GM18519 (cell line): ENCODE measurements around the gene PANK2.

Source experiments
- ATAC-seq: cut with Tn5 transposase; IDR thresholded peaks from one replicate; pipeline ENCODE4 v1.9.1; 2021; ENCODE audit warnings: mild to moderate bottlenecking, moderate library complexity; ENCODE audit not compliant: unreplicated experiment, low FRiP score

Gene PANK2

DNA sequence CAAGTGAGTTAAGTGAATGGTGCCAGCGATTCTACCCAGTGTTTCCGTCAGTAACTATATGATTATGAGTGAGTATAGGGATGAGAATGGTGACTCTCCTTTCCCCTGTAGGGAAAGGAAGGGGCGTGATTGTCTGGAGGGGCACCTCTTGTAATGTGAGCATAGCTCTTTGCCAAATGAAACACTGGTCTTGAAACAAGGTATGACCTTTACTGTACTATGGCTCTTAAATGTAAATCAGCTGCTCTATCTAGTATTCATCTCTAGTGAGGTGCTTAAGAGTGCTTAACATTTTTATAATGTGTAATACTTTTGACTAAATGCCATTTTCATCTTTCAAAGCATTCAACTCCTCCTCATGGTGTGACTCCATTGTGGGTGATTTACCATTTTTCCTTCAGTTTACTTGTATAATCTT, 11.0 kb downstream of the PANK2 start:
- ATAC-seq = no peak

GRCh38 chr20:3901028-3901705, 12.0 kb downstream of the PANK2 start:
- no peak for ATAC-seq

DNA sequence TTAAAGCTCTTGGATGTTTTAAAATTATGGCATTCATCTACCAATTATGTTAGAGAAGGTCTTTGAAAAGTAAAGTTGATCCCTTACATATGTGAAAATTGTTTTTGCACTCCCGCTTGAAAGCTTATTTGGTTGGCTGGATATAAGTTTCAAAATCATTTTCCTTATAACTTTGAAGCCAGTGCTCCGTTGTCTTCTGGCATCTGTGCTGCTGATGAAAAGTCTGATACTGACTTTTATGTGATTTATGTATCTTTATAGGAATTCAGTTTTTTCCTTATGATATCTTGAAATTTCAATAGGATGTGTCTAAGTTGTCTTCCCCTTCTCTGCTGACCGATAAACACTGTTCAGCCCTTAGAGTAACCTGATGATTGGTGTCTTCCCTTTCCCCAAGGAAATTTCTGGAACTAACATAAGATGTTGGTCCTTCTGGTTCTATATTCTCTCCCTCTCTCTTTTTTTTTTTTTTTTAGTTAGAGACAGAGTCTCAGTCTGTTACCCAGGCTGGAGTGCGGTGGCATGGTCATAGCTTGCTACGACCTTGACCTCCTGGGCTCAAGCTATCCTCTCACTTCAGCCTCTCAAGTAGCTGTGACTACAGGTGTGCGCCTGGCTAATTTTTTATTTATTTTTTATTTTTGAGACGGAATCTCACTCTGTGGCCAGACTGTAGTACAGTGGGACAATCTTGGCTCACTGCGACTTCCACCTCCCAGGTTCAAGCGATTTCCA, 12.7 kb downstream of the PANK2 start:
- ATAC-seq = no peak

- no peak for ATAC-seq
These were observed 13.3 kb downstream of the PANK2 start for GRCh38 chr20:3902446-3902845.

GRCh38 chr20:3904224-3904623, 15.0 kb downstream of the PANK2 start:
- no peak for ATAC-seq

DNA sequence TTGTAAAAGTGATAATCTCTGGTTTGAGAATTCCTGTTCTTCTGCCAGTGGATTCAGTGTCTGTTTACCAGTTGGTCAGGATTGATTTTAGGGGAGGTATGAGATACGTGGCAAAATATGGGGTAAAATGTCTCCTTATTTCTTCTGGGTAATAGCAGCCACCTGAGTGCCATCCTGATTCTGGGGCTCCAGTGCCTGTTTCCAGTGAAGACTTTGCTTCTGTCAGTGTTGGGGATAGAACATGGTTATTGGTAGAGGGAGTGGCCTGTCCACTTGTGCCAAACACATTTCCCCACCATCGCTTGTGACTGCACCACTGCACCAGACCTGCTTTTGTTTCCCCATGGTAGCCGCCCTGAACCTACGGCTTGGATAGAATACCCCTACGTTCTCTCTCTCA, 15.7 kb downstream of the PANK2 start:
- ATAC-seq = no peak

GRCh38 chr20:3906744-3907721, 17.8 kb downstream of the PANK2 start:
- peak; percentile 66 for ATAC-seq

DNA sequence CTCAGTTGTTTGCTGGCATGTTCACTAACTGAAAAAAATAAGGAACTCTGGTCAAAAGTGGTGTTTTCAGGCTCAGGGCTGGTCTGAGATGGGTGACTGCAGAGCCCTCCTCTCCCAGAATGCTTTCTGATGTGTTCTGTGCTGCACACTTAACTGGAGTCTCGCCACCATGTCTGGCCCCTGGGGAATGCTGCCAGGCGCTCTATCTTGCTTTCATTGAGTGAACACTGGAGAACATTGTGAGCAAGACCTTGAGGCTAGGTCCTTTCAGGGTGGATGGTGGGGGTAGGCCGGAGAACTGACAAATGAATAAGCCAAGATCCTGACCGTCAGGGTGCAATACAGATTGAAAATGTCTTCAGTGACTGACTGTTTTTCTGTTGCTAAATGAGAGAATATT, 19.5 kb downstream of the PANK2 start:
- no peak for ATAC-seq

DNA sequence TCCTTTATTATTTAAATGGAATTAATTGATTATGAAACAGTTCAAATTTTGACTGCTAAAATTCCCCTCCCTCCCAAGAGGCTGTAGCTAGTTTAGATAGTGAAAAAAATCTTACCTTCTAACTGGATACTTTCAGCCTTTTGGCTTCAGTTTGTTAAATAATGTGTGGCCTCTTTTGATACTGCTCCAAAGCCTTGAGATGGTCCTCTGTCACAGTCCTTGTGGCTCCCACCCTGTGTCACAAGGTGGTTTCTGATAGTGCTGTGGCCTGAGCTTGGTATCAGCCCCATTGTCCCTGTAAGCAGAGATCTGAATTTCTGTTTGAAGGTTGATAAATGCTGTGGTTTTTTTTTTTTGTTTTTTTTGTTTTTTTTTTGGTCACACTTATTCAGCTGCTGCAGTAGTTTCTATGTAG, 20.8 kb downstream of the PANK2 start:
- ATAC-seq = no peak

DNA sequence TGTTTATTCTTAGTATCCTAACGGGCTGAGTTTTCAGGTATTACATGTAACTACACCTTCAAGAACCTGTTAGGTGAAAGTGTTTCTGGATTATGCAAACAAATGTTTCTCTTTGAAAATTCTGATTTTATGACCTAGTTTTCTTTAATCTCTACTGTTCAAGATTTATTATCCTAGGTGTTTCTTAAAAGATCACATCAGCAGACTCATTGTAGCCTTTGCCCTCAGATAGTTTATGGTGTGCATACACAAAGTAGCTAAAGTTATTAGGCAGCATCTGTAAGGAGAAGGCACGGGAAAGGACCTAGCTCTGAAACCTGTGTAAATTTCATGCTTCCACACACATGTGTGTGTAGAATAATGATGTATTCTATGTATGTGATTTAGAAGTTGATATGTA, 21.7 kb downstream of the PANK2 start:
- no peak for ATAC-seq

GRCh38 chr20:3911956-3912355, 22.8 kb downstream of the PANK2 start:
- ATAC-seq = no peak

GRCh38 chr20:3914446-3914845, 25.3 kb downstream of the PANK2 start:
- ATAC-seq = no peak

- no peak for ATAC-seq
These were observed 26.5 kb downstream of the PANK2 start for GRCh38 chr20:3915691-3916090.

- no peak for ATAC-seq
These were observed 27.2 kb downstream of the PANK2 start for GRCh38 chr20:3916364-3916763.

GRCh38 chr20:3919352-3919751, 30.2 kb downstream of the PANK2 start:
- ATAC-seq = no peak

DNA sequence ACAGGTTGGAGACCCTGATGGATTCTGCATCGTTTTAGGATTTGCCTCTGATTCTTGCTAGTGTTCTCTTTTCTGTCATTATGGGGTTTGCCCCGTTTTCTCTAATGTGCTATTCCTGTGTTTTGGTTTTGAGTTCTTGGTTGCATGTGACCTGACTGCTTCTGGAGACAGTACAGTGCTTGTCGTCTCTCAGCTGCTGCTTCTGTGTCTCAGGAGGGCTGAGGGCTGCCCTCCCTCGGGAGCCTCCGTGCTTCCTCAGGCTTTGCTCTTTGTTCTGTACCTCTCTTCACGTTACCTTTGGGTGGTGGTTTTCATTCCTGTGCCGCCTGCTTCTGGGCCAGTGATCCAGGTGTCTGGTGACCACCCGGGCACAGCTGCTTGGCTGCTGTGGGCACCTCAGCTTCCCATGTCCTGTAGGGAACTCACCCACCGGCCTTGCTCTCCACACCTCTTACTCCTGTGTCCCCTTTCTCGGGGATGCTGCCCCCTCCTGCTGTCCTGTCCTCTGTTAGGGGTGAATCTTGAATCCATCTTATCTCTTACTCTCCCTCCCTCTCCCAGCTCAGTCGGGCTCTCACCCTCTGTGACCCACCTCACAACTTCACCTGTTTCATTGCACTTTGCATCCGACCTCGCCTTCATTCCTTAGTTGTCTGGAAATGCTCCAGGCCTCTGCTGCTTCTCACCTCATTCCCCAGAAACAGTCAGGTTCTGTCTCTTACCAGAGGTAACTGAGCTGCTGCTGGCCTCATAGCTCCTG, 33.2 kb downstream of the PANK2 start:
- ATAC-seq = no peak

DNA sequence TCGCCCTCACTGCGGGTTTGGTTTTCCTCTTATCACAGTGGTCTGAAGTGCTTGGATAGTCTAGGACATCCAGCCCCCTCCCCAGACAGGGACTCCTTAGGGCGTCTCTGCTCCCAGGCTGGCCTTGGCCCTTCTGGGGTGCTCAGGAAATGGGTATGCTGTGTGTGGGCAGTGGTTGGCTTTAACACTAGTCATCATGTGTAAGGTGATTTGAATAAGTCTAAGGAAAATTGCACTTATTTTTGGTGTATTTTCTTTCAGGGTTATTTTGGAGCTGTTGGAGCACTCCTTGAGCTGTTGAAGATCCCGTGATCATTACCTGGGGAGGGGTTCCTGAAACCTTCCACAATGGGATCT, 33.8 kb downstream of the PANK2 start:
- ATAC-seq = no peak

DNA sequence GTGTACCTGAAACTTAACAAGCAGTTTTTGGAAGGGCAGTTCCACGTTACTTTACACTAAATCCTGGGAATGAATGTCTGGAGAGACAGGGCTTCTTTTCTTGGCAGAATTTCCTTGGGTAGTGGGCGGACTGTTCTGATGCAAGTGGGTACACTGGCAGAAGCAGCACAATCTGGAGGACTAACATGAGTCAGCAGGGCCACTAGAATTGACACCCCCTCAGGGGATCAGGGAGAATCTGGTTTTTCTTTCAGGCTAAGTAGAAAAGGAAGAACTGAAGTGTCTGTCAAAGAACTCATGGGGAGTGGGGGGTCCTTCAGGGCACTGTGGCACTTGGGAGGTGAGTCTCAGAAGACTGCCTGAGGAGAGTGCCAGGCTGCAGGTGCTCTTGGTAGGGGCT, 34.6 kb downstream of the PANK2 start:
- no peak for ATAC-seq

DNA sequence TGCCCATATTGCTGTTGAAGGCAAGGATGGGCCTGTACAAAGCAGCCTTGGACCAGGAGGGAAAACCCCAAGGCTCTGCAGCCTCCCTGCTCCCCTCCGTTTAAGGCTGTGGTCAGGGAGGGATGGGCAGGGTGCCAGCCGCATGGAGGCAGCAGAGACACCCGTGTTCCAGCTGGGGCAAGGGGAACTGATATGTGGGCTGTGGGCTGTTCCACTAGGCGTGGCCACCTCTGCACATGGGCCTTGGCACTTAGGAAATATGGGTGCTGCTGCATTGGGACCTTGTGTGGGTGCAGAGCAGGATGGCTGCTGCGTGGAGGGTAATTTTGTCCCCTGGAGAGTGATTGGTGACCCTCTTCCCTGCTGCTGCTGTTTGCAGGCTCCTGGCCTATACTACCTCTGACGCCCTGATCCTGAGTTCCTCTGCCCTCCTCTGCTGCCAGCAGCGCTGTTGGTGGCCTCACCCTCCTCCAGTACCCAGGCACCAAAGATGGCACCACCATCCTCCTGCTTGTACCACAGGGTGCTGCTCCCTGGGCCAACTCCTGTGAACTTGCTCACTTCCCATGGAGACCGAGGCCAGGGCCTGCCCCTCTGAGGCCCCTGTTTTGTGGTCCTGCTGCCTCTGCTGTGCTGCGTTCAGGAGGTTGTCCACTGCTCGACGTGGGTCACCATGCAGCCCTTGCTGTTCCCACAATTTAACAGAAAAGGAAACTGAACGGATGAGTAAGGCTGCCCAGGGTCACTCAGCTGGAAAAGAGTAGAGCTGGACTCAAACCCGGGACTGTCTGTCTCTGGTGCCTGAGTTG, 35.3 kb downstream of the PANK2 start:
- no peak for ATAC-seq
